NCI-H2196 (cell line): ENCODE results near the gene ZDHHC14.

Source experiments
- DNase-seq: peaks from one replicate; lab custom pipeline; 2025; ENCODE audit not compliant: unreplicated experiment; lab: John Stamatoyannopoulos, UW

The ZDHHC14 gene

DNA sequence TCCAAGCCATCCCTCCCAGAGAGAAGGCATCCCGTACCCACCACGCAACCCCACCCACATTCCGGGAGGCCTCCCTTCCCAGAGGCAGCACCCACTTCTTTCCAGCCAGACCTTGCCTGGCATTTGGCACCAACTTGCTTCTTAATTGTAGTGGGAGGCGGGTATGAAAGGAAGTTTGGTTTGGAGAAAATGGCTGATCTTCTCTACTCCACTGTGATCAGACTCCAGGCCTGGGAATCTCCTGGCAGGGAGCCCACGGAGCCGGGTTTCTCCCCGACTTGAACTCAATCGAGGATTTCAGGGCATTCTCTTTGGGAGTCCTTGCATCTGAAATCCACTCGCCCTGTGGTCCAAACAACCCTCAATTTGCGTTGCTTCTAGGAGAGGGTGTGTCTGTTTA is 107.1 kb downstream of the ZDHHC14 start:
- DNase-seq = no peak

DNA sequence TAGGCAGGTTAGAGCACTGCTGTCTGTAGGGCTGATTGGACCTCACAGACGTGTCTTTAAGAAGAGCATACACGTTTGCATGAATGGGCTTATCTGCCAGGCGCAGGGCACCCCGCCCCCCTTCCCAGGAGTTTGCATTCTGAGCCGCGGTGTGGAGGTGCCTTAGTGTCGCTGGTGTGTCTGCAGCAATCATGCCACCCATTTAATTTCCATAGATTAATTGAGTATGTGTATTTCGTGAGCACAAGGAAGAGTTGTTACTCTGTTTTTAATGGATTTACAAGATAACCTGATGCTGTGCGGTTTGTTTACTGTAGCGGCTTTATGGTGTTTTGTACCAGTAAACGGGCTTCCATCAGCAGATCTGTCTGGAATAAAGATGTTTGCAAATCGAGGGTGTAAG is 107.7 kb downstream of the ZDHHC14 start:
- no peak for DNase-seq

DNA sequence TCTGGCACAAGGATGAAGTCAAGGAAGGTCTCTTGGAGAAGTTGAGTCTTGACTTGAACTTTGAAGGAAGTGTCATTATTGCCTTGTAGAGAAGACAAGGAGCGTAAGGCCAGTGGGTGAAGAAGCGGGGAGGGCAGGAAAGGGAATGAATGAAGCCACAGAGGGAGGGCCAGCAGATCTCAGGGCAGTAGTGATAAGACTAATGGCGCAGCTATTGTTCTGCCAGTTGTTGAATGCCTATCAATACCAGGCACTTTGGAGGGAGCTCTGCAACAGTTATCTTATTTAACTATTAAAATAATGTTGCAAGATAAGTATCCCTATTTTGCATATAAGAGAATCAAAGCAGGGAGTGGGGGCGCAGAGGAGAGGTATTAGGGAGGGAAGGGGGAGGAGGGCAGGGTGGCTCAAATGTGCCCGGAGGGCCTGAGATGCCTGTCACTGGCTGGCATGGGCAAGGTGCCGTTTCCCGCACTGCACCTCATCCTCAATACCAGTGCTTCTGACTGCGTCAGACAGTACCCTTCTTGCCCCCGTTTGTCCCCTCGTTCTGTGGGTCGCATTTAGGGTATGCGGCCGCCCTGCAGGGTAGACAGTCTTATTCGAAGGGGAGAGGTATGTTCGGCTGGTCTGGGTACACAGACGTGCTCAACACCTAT is 109.8 kb downstream of the ZDHHC14 start:
- DNase-seq = no peak

DNA sequence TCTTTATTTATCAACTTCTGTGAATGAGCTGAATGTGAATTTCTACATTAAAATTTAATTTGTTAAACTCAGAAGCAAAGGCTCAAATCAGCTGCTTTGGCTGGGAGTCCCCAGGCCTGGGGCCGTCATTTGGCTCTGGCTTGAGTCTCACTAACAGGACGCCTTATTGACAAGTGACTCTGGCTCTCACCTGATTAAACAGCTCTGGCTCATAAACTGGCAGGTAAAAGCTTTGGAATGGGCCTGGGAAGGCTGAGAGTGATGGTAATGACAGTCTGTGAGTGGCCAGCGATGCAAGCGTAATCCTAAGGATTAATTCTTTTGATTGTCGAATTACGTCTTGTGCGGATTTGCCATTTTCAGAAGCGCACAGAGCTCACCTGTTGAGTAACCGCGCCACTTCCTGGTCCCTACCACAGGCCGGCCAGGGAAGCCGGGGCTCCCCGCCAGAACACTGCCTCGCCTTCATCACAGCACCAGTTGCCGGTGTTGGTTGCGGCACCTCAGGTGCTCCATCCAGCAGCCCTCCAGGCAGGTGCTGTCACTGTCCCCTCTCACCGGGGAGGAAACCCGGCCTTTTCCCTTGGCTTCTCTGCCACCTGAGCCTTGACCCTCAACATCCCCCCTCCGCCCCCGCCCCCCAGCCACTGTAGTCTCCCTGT is 110.7 kb downstream of the ZDHHC14 start:
- no peak for DNase-seq

GRCh38 chr6:157492249-157492648 is 111.3 kb downstream of the ZDHHC14 start:
- no peak for DNase-seq

DNA sequence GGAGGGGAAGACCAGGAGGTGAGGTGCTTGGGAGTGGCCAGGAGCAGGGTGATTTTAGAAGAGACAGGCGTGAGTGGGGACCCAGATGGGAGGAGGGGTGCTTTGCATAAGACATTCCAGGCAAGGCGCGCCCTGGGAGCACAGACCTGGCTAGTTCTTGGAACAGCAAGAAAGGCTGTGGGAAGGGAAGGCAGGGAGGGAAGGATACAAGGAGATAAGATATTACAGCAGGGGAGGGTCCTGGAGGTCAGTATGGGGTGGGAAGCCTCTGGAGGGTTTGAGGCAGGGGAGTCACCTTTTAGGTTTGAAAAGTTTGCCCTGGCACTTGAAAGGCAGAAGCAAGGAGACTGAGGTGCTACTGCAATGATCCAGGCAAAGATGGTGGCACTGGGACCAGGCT is 111.8 kb downstream of the ZDHHC14 start:
- DNase-seq = no peak

DNA sequence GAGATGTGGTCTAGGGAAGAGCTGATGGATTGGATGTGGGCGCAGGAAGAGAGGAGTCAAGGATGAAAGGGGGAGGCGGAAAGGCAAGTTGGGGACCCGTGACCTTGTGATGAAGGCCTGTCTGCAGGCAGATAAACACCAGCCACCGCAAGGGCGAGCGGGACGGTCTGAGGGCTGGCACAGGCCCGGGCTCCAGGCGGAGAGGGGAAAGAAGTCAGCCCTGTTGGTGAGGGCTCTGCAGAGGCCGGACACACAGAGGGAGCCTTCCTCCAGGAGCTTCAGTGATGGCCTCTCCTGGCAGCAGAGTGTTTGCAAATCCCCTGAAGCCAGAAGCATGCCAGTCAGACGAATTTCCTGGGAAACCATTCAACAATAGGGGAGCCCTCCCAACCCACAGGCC is 112.2 kb downstream of the ZDHHC14 start:
- DNase-seq = no peak

- no peak for DNase-seq
These were observed 112.6 kb downstream of the ZDHHC14 start for GRCh38 chr6:157493576-157493975.

DNA sequence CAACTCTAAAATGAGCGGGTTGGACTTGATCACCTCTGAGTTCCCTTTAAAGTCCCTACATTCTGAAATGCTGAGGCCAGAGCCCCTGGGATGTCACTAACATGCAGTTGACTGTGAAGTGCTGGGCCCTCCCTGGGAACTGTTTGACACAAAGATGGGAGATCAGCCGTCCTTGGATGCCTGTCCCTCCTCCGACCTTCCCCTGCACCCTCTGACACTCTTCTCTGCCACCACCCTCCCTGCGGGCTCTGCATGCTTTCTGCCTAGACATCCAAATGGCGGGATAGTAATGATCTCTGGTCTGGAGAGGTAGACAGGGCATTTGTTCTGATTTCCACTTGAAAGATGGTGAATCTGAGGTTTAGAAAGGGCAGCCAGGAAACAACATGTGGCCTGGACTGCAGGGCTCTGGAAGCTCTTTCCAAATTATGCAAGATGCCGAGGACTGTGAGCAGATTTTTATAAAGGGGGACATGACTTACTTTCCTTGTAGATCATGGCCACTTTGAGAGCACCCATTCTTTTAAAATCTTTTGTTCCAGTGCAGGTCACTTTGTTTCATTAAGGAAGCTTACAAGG is 113.2 kb downstream of the ZDHHC14 start:
- no peak for DNase-seq

GRCh38 chr6:157496534-157497095 is 115.6 kb downstream of the ZDHHC14 start:
- DNase-seq = no peak

GRCh38 chr6:157497579-157497978 is 116.6 kb downstream of the ZDHHC14 start:
- no peak for DNase-seq

DNA sequence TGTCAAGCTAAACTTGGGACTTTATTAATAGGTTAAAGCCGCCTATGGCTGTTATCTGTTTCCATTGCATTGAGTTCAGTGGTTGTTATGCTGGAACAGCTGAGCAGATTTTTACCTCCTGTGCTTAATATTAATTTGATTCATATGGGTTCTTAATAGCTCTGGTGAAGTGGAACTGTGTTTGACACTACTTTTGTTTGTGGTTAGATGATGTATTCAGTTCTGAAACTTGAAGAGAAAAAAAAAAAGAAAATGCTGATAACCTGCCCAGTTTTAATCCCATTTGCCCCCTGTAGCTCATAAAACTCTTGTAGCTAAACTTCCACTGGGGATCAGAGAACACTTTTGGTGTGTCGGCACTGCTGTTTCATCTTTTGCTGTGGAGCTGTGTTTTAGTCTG is 117.8 kb downstream of the ZDHHC14 start:
- DNase-seq = no peak

DNA sequence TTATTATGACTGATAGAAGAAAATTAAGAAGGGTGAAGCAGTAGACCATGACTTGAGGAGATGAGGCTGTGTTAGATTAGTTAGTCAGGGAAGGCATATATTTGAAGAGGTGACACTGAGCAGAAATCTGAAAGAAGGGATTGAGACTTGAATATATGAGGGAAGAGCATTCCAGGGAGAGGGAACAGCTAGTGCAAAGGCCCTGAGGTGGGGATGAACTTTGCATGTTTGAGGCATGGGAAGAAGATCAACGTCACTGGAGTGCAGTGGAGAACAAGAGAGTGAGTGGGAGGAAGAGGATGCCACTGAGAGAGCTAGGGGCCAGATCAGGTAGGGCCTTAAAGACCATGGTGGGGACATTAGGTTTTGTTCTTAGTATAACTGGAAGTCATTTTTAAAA is 119.0 kb downstream of the ZDHHC14 start:
- DNase-seq = no peak

GRCh38 chr6:157503018-157503747 is 122.2 kb downstream of the ZDHHC14 start:
- DNase-seq = no peak

DNA sequence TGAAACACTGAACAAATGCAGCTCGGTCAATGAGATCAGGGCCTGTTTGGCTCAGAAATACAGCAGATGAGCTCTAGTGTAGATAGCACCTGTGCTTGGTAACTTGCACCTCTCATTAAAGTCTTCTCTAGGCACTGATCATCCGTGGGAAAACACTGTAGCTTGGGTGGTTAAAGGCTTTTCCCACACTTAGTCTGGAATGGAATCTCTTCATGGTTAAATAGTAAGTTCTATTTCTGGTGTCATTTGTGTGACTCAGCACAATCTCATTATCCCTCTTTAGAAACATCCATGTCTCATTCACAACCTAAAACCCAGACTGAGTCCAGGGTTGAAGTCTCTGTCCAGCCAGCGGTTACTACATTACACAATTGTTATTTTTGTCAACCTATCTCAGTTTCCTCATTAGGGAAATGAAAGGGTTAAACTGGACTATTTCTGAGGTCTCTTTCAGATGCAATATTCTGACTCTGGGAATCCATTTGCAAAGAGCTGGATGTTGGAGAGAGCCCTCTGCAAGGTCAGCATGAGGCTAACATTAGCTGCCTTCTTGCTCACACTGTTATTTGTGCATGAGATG is 125.0 kb downstream of the ZDHHC14 start:
- no peak for DNase-seq

- no peak for DNase-seq
These were observed 129.6 kb downstream of the ZDHHC14 start for GRCh38 chr6:157510323-157511188.

- no peak for DNase-seq
These were observed 130.8 kb downstream of the ZDHHC14 start for GRCh38 chr6:157511682-157512381.

DNA sequence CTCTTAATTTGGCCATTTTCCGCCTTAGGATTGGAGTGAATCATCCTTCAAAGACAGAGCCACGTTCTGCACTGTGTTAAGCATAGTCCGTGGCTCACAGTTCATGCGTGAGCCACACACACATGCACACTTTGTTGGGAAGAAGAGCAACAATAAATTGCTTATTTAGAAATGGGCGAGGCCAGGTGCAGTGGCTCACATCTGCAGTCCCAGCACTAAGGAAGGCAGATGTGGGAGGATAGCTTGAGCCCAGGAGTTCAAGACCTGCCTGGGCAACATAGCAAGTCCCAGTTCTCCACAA is 131.3 kb downstream of the ZDHHC14 start:
- no peak for DNase-seq

DNA sequence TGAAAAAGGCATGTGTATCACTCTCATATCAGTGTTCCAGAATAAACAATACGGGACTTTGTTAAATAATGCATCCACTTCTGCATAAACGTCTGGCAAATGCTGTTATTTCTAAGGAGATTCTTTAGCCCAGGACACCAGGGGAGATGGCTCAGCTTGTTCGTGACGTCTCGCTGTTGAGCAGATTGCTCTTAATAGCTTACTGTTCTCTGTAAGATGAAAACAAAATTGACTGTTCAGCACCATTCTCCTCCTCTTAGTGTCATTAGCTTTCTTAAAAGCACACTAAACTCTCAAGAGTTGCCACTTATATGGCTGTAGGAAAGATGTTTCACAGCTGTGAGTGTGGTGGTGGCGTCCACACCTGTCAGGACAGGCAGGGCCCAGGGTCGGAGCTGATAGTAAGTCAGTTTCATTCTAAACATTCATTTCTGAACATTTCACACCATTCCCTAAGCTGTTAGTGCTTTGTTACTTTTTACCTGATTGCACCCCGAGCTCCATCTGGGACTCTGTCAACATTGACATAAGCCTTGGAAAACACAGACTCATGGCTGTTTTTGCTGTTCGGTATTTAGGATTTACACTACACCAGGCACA is 132.1 kb downstream of the ZDHHC14 start:
- no peak for DNase-seq
